Prostate gland (tissue), 2 donors: Measurements from ENCODE around the gene TNFRSF4.

ENCODE experiments used
- POLR2A ChIP-seq: fragments of 450-650 bp; IDR thresholded peaks from one replicate; pipeline ENCODE4 v1.6.1; 2016; ENCODE audit warnings: antibody characterized with exemption, mild to moderate bottlenecking
- POLR2AphosphoS5 ChIP-seq: sonication (generic); formaldehyde crosslinking; IDR thresholded peaks from one replicate; pipeline ENCODE4 v1.6.1; 2017; ENCODE audit warnings: antibody characterized with exemption
- TF ChIP-seq, protein P1 (sequence below), 4 experiments: fragments of 200-600 bp in 2 of 4; fragments of 450-650 bp in 2 of 4; sonication (generic) in 2 of 4; IDR thresholded peaks; 1 replicate in 3 of 4; 2 replicates in 1 of 4; pipeline ENCODE4 v1.5.1; 2016 to 2019; ENCODE audit warnings: antibody characterized with exemption in 4 of 4, mild to moderate bottlenecking in 2 of 4, moderate library complexity in 2 of 4

- TF ChIP-seq, protein P1, sequence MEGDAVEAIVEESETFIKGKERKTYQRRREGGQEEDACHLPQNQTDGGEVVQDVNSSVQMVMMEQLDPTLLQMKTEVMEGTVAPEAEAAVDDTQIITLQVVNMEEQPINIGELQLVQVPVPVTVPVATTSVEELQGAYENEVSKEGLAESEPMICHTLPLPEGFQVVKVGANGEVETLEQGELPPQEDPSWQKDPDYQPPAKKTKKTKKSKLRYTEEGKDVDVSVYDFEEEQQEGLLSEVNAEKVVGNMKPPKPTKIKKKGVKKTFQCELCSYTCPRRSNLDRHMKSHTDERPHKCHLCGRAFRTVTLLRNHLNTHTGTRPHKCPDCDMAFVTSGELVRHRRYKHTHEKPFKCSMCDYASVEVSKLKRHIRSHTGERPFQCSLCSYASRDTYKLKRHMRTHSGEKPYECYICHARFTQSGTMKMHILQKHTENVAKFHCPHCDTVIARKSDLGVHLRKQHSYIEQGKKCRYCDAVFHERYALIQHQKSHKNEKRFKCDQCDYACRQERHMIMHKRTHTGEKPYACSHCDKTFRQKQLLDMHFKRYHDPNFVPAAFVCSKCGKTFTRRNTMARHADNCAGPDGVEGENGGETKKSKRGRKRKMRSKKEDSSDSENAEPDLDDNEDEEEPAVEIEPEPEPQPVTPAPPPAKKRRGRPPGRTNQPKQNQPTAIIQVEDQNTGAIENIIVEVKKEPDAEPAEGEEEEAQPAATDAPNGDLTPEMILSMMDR (IDR thresholded peaks at IDR 0.05), result no peak
- TF ChIP-seq POLR2A (no peak), POLR2AphosphoS5 (no peak)
Measured at GRCh38 chr1:1207571-1207892, 6.4 kb downstream of the TNFRSF4 start.
